Hepatocyte (in vitro differentiated cells): Measurements from ENCODE around the gene FHOD3. TPM values are rescaled to one million over a fixed set of nuclear protein-coding genes. Genes with fewer than 3 reads are reported as not detected.
"Not testable (repeated sequence)": the region's sequence is repeated elsewhere in the genome, so short reads cannot be mapped to it uniquely, and the experiment has no call there.

Source experiments
- DNase-seq: peaks from one replicate; pipeline ENCODE4 v3.0.0-alpha.2; 2016; ENCODE audit warnings: low spot score
- H2AFZ ChIP-seq: fragments of 200-600 bp; sonication (generic); 2 replicates; pipeline ENCODE4 v1.6.0; 2016; ENCODE audit warnings: antibody characterized with exemption, mild to moderate bottlenecking
- H3K27ac ChIP-seq: fragments of 200-600 bp; sonication (generic); 2 replicates; pipeline ENCODE4 v1.5.1; 2016; ENCODE audit warnings: mild to moderate bottlenecking
- H3K27me3 ChIP-seq: fragments of 200-600 bp; sonication (generic); 2 replicates; pipeline ENCODE4 v1.6.1; 2016
- H3K36me3 ChIP-seq: fragments of 200-600 bp; sonication (generic); replicated peaks from 2 replicates; pipeline ENCODE4 v1.5.1; 2016; ENCODE audit warnings: low read depth; ENCODE audit not compliant: insufficient read depth
- H3K4me1 ChIP-seq: fragments of 200-600 bp; sonication (generic); 2 replicates; pipeline ENCODE4 v1.5.1; 2016; ENCODE audit warnings: mild to moderate bottlenecking, moderate library complexity; ENCODE audit not compliant: insufficient read depth
- H3K4me2 ChIP-seq: fragments of 200-600 bp; sonication (generic); 2 replicates; pipeline ENCODE4 v1.6.0; 2016
- H3K4me3 ChIP-seq: fragments of 200-600 bp; sonication (generic); 2 replicates; pipeline ENCODE4 v1.5.1; 2016; ENCODE audit warnings: mild to moderate bottlenecking
- H3K79me2 ChIP-seq: fragments of 200-600 bp; sonication (generic); 2 replicates; pipeline ENCODE4 v1.6.0; 2017; ENCODE audit warnings: mild to moderate bottlenecking
- H3K9me2 ChIP-seq: fragments of 200-600 bp; sonication (generic); replicated peaks from 2 replicates; pipeline ENCODE4 v1.6.0; 2017; ENCODE audit warnings: mild to moderate bottlenecking; ENCODE audit not compliant: insufficient read depth
- H3K9me3 ChIP-seq: fragments of 200-600 bp; sonication (generic); 2 replicates; pipeline ENCODE4 v1.5.1; 2016; ENCODE audit warnings: low read depth, mild to moderate bottlenecking
- H4K20me1 ChIP-seq: fragments of 200-600 bp; sonication (generic); 2 replicates; pipeline ENCODE4 v1.6.0; 2016; ENCODE audit warnings: mild to moderate bottlenecking; ENCODE audit not compliant: insufficient read depth, poor library complexity, severe bottlenecking
- CTCF ChIP-seq: fragments of 200-600 bp; sonication (generic); IDR thresholded peaks from 2 replicates; pipeline ENCODE4 v1.5.1; 2016; ENCODE audit warnings: antibody characterized with exemption, mild to moderate bottlenecking; ENCODE audit not compliant: poor library complexity
- EZH2 ChIP-seq: fragments of 200-600 bp; sonication (generic); IDR thresholded peaks from 2 replicates; pipeline ENCODE4 v1.6.1; 2016; ENCODE audit warnings: antibody characterized with exemption, mild to moderate bottlenecking, borderline replicate concordance
- EZH2phosphoT487 ChIP-seq: fragments of 200-600 bp; sonication (generic); IDR thresholded peaks from one replicate; pipeline ENCODE4 v1.6.1; 2018; ENCODE audit warnings: antibody characterized with exemption, mild to moderate bottlenecking, low read depth, moderate library complexity; ENCODE audit not compliant: unreplicated experiment, severe bottlenecking
- WGBS: methylation state at CpG from one replicate; pipeline ENCODE4 v1.1.6; 2016; ENCODE audit warnings: low lambda C conversion rate; ENCODE audit errors: missing lambda C conversion rate; 5-methylcytosine and 5-hydroxymethylcytosine counted together
- polyA plus RNA-seq: library from polyadenylated mRNA; unstranded; fragments of >200 nt; fragmentation: Nextera tagmentation; extraction: Ambion mirVana; gene quantifications from 2 replicates; pipeline ENCODE4 v1.2.1, GENCODE V29; 2016
- total RNA-seq: library from RNA; depleted of rRNA; stranded (reverse); fragments of >200 nt; gene quantifications from 2 replicates; pipeline ENCODE4 v1.2.3, GENCODE V29; 2014

FHOD3 gene
- total and polyA plus RNA-seq, 2 experiments from 2014 or later, result 1.7 to 2.7 TPM

- Histone ChIP-seq H3K79me2 (no peaks in the 10 kb centered on the region), H2AFZ (no peak overlapping the region), H3K4me3 (no peak overlapping the region), H3K27me3 (no peaks in the 10 kb centered on the region), H3K4me1 (no peaks in the 10 kb centered on the region), H3K9me2 (no peaks in the 10 kb centered on the region), H3K9me3 (no peaks in the 10 kb centered on the region), H3K27ac (no peak overlapping the region), H3K36me3 (no peaks in the 10 kb centered on the region), H3K4me2 (no peak overlapping the region), H4K20me1 (no peaks in the 10 kb centered on the region)
- TF ChIP-seq CTCF (no peak), EZH2phosphoT487 (no peak), EZH2 (no peak)
- WGBS, result 63% methylated on average over 1 of the region's 1 CpG
- no peak for DNase-seq
Observed at GRCh38 chr18:36814994-36815393, 517.5 kb downstream of the FHOD3 start.

GRCh38 chr18:36816096-36816495 is 518.6 kb downstream of the FHOD3 start:
- not testable (repeated sequence) for DNase-seq, H3K9me2 ChIP-seq, H3K27ac ChIP-seq, H3K4me3 ChIP-seq, H2AFZ ChIP-seq, H3K4me2 ChIP-seq, H3K4me1 ChIP-seq, H3K27me3 ChIP-seq, H3K79me2 ChIP-seq, H4K20me1 ChIP-seq, H3K9me3 ChIP-seq, H3K36me3 ChIP-seq

- Histone ChIP-seq H3K9me2 (no peaks in the 10 kb centered on the region), H3K4me1 (no peaks in the 10 kb centered on the region), H3K79me2 (no peaks in the 10 kb centered on the region), H3K36me3 (no peaks in the 10 kb centered on the region), H3K4me3 (no peak overlapping the region), H3K9me3 (no peaks in the 10 kb centered on the region), H3K27ac (no peak overlapping the region), H4K20me1 (no peaks in the 10 kb centered on the region), H3K4me2 (no peak overlapping the region), H3K27me3 (no peaks in the 10 kb centered on the region), H2AFZ (no peak overlapping the region)
- no peak for DNase-seq
- TF ChIP-seq CTCF (no peak), EZH2phosphoT487 (no peak), EZH2 (no peak)
- WGBS, result 100% methylated on average over 1 of the region's 1 CpG
Observed at GRCh38 chr18:36817039-36817438, 519.5 kb downstream of the FHOD3 start.

- 87% methylated on average over 3 of the region's 3 CpGs for WGBS
- Histone ChIP-seq H3K4me3 (no peak overlapping the region), H3K27me3 (no peaks in the 10 kb centered on the region), H3K9me3 (no peaks in the 10 kb centered on the region), H3K36me3 (no peaks in the 10 kb centered on the region), H3K27ac (no peak overlapping the region), H3K4me1 (no peaks in the 10 kb centered on the region), H3K4me2 (no peak overlapping the region), H3K9me2 (no peaks in the 10 kb centered on the region), H2AFZ (no peak overlapping the region), H3K79me2 (no peaks in the 10 kb centered on the region), H4K20me1 (no peaks in the 10 kb centered on the region)
- no peak for DNase-seq
- TF ChIP-seq EZH2, result no peak
- no peak for TF ChIP-seq CTCF
- TF ChIP-seq EZH2phosphoT487, result no peak
Observed at GRCh38 chr18:36818652-36819051, 521.1 kb downstream of the FHOD3 start.
